Liver (tissue), 9 donors: ENCODE results near the gene TNF. TPM values are rescaled to one million over a fixed set of nuclear protein-coding genes. Genes with fewer than 3 reads are reported as not detected.

ENCODE experiments used
- DNase-seq: peaks from one replicate; pipeline ENCODE4 v3.0.0-alpha.2; 2017; ENCODE audit warnings: low spot score
- H3K27ac ChIP-seq, 2 donors: one replicate each; pipeline ENCODE4 v1.7.0; 2013; ENCODE audit warnings: inconsistent platforms in 2 of 2, low read length in 2 of 2, control low read depth in 1 of 2, low read depth in 1 of 2, mild to moderate bottlenecking in 1 of 2
- H3K27me3 ChIP-seq, 4 donors: one replicate each; pipeline versions ENCODE4 v1.6.1 to v1.7.0; 2013; ENCODE audit warnings: low read length in 3 of 4, inconsistent platforms in 1 of 4, mild to moderate bottlenecking in 1 of 4, moderate library complexity in 1 of 4; ENCODE audit not compliant: control insufficient read depth in 4 of 4, insufficient read depth in 4 of 4
- H3K36me3 ChIP-seq, 4 donors: one replicate each; pipeline versions ENCODE4 v1.6.1 to v1.7.0; 2013; ENCODE audit warnings: low read length in 3 of 4, mild to moderate bottlenecking in 3 of 4, low read depth in 1 of 4, moderate library complexity in 1 of 4; ENCODE audit not compliant: control insufficient read depth in 4 of 4, insufficient read depth in 3 of 4
- H3K4me1 ChIP-seq, 4 donors: one replicate each; pipeline versions ENCODE4 v1.6.1 to v1.7.0; 2013; ENCODE audit warnings: low read length in 3 of 4, mild to moderate bottlenecking in 3 of 4, moderate library complexity in 1 of 4; ENCODE audit not compliant: control insufficient read depth in 4 of 4, insufficient read depth in 4 of 4
- H3K4me3 ChIP-seq, 3 donors: one replicate each; pipeline versions ENCODE4 v1.6.1 to v1.7.0; 2013; ENCODE audit warnings: low read length in 3 of 3, control low read depth in 1 of 3, low read depth in 1 of 3, mild to moderate bottlenecking in 1 of 3
- H3K9ac ChIP-seq, 2 donors: one replicate each; pipeline ENCODE4 v1.7.0; 2013; ENCODE audit warnings: low read length in 2 of 2, mild to moderate bottlenecking in 2 of 2, moderate library complexity in 2 of 2, control low read depth in 1 of 2, low read depth in 1 of 2
- H3K9me3 ChIP-seq, 4 donors: one replicate each; pipeline versions ENCODE4 v1.6.1 to v1.7.0; 2013; ENCODE audit warnings: low read length in 3 of 4; ENCODE audit not compliant: control insufficient read depth in 4 of 4
- EGR1 ChIP-seq, 2 donors: IDR thresholded peaks; 2 replicates each; pipeline ENCODE4 v1.6.1; 2016 to 2018; ENCODE audit warnings: antibody characterized with exemption in 2 of 2, low read depth in 2 of 2
- FOXA1 ChIP-seq: IDR thresholded peaks from 2 replicates; pipeline ENCODE4 v1.6.1; 2016; ENCODE audit warnings: antibody characterized with exemption
- FOXA2 ChIP-seq: IDR thresholded peaks from 2 replicates; pipeline ENCODE4 v1.6.1; 2016; ENCODE audit warnings: antibody characterized with exemption
- GABPA ChIP-seq, 2 donors: IDR thresholded peaks in 1 of 2; conservative IDR thresholded peaks in 1 of 2; 2 replicates each; pipeline ENCODE4 v1.6.1; 2016; ENCODE audit warnings: antibody characterized with exemption in 2 of 2, mild to moderate bottlenecking in 1 of 2, moderate library complexity in 1 of 2
- HNF4A ChIP-seq, 2 donors: conservative IDR thresholded peaks; 2 replicates each; pipeline ENCODE4 v1.6.1; 2016; ENCODE audit warnings: antibody characterized with exemption in 2 of 2, mild to moderate bottlenecking in 2 of 2
- HNF4G ChIP-seq: IDR thresholded peaks from 2 replicates; pipeline ENCODE4 v1.6.1; 2016; ENCODE audit warnings: antibody characterized with exemption
- JUND ChIP-seq, 2 donors: IDR thresholded peaks; 2 replicates each; pipeline ENCODE4 v1.6.1; 2016; ENCODE audit warnings: antibody characterized with exemption in 2 of 2
- NR2F2 ChIP-seq: IDR thresholded peaks from 2 replicates; pipeline ENCODE4 v1.6.1; 2016; ENCODE audit warnings: antibody characterized with exemption
- RAD21 ChIP-seq, 2 donors: IDR thresholded peaks; 2 replicates each; pipeline ENCODE4 v1.6.1; 2016; ENCODE audit warnings: antibody characterized with exemption in 2 of 2, mild to moderate bottlenecking in 2 of 2
- RXRA ChIP-seq, 2 donors: IDR thresholded peaks; 2 replicates each; pipeline ENCODE4 v1.6.1; 2017 to 2018; ENCODE audit warnings: antibody characterized with exemption in 2 of 2, mild to moderate bottlenecking in 1 of 2
- SP1 ChIP-seq: IDR thresholded peaks from 2 replicates; pipeline ENCODE4 v1.6.1; 2018; ENCODE audit warnings: antibody characterized with exemption, mild to moderate bottlenecking
- TAF1 ChIP-seq: conservative IDR thresholded peaks from 2 replicates; pipeline ENCODE4 v1.6.1; 2016; ENCODE audit warnings: antibody characterized with exemption, mild to moderate bottlenecking
- YY1 ChIP-seq: IDR thresholded peaks from 2 replicates; pipeline ENCODE4 v1.6.1; 2016; ENCODE audit warnings: antibody characterized with exemption, mild to moderate bottlenecking
- WGBS: extraction: QIAGEN DNeasy Blood & Tissue Kit; methylation state at CpG from one replicate; pipeline ENCODE4 v1.1.7; 2013; 5-methylcytosine and 5-hydroxymethylcytosine counted together
- polyA plus RNA-seq, 2 donors: library from polyadenylated mRNA; stranded (reverse) in 1 of 2; unstranded in 1 of 2; fragments of 200-250 nt in 1 of 2; fragments of >200 nt in 1 of 2; fragmentation: Nextera tagmentation in 1 of 2; extraction: Ambion mirVana in 1 of 2; gene quantifications; one replicate each; pipeline versions ENCODE4 v1.2.1 to v1.2.3, GENCODE V29; 2013 to 2015
- total RNA-seq, 2 donors: library from RNA; depleted of rRNA; stranded (reverse); fragments of >200 nt; gene quantifications; one replicate each; pipeline ENCODE4 v1.2.3, GENCODE V29; 2014
- TF ChIP-seq, protein P1 (sequence below): fragments of 150-350 bp; IDR thresholded peaks from 2 replicates; pipeline ENCODE4 v1.5.1; 2017; ENCODE audit warnings: improper control_type of control experiment, low read depth, low read length; ENCODE audit not compliant: missing input control
- TF ChIP-seq, protein P2 (sequence below): IDR thresholded peaks from 2 replicates; pipeline ENCODE4 v1.6.1; 2016; ENCODE audit warnings: antibody characterized with exemption
- TF ChIP-seq, protein P3 (sequence below): IDR thresholded peaks from 2 replicates; pipeline ENCODE4 v1.6.1; 2016; ENCODE audit warnings: antibody characterized with exemption
- TF ChIP-seq, protein P4 (sequence below): IDR thresholded peaks from 2 replicates; pipeline ENCODE4 v1.6.1; 2016; ENCODE audit warnings: antibody characterized with exemption, mild to moderate bottlenecking
- TF ChIP-seq, protein P5 (sequence below): IDR thresholded peaks from 2 replicates; pipeline ENCODE4 v1.6.1; 2016; ENCODE audit warnings: antibody characterized with exemption
- donor health status: healthy.
- donor health status: healthy.
- donor health status: healthy.
- donor health status: healthy.
- donor health status: healthy.

Gene TNF
- total and polyA plus RNA-seq, 4 donors, result 0.06 to 0.42 (median 0.19) TPM; not detected in 1

DNA sequence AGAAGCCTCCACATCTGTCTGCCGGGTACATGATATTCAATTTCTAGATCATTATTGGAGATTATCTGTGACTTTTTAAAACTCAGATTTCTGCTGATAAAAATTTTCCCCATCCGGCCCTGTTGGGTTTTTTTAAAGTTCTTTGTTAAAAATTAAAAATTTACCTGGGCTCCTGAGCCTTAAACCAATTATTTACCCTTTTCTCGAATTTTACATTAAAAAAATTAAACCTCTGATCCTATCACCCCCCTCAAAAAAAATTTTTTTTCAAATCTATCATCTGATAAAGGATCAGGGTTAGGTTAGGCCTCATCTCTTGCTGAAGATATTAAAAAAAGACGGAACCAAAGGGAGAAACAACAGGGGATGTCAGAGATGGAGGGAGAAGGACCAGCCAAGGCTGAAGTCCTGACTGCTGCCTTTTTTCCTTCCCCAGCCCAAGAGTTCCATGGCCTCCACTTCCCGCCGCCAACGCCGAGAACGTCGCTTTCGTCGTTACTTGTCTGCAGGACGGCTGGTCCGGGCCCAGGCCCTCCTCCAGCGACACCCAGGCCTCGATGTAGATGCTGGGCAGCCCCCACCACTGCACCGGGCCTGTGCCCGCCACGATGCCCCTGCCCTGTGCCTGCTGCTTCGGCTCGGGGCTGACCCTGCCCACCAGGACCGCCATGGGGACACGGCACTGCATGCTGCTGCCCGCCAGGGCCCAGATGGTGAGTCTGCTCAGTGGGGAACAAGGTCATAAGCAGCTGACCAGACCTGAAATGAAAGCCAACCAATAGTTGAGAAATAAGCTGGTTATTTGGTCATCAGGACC lies 27.4 kb upstream of the TNF start:
- no peaks in the 10 kb centered on the region for H3K27me3 ChIP-seq
- no peak for DNase-seq
- H3K36me3 ChIP-seq, result peaks cover 0 to 13% (median 10%) of the 10 kb centered on the region in 4 donors
- H3K9me3 ChIP-seq, result no peaks in the 10 kb centered on the region
- WGBS, result 79% methylated on average over 24 of the region's 24 CpGs
- H3K4me3 ChIP-seq, result peak overlapping the region; percentile 15 to 78 (median 56)
- peak overlapping the region; percentile 52 to 84 for H3K27ac ChIP-seq
- TF ChIP-seq TAF1, result no peak
- TF ChIP-seq FOXA1, result no peak
- TF ChIP-seq, protein P1, sequence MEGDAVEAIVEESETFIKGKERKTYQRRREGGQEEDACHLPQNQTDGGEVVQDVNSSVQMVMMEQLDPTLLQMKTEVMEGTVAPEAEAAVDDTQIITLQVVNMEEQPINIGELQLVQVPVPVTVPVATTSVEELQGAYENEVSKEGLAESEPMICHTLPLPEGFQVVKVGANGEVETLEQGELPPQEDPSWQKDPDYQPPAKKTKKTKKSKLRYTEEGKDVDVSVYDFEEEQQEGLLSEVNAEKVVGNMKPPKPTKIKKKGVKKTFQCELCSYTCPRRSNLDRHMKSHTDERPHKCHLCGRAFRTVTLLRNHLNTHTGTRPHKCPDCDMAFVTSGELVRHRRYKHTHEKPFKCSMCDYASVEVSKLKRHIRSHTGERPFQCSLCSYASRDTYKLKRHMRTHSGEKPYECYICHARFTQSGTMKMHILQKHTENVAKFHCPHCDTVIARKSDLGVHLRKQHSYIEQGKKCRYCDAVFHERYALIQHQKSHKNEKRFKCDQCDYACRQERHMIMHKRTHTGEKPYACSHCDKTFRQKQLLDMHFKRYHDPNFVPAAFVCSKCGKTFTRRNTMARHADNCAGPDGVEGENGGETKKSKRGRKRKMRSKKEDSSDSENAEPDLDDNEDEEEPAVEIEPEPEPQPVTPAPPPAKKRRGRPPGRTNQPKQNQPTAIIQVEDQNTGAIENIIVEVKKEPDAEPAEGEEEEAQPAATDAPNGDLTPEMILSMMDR, result no peak
- TF ChIP-seq RXRA (IDR thresholded peaks at IDR 0.05), result no peak
- no peak for TF ChIP-seq GABPA (IDR thresholded peaks at IDR 0.05 in 1 of 2, conservative IDR thresholded peaks at IDR 0.05 in 1 of 2)
- TF ChIP-seq, protein P2, sequence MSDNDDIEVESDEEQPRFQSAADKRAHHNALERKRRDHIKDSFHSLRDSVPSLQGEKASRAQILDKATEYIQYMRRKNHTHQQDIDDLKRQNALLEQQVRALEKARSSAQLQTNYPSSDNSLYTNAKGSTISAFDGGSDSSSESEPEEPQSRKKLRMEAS, result no peak
- TF ChIP-seq, protein P3, sequence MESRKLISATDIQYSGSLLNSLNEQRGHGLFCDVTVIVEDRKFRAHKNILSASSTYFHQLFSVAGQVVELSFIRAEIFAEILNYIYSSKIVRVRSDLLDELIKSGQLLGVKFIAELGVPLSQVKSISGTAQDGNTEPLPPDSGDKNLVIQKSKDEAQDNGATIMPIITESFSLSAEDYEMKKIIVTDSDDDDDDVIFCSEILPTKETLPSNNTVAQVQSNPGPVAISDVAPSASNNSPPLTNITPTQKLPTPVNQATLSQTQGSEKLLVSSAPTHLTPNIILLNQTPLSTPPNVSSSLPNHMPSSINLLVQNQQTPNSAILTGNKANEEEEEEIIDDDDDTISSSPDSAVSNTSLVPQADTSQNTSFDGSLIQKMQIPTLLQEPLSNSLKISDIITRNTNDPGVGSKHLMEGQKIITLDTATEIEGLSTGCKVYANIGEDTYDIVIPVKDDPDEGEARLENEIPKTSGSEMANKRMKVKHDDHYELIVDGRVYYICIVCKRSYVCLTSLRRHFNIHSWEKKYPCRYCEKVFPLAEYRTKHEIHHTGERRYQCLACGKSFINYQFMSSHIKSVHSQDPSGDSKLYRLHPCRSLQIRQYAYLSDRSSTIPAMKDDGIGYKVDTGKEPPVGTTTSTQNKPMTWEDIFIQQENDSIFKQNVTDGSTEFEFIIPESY, result no peak
- no peak for TF ChIP-seq YY1
- TF ChIP-seq JUND (IDR thresholded peaks at IDR 0.05), result no peak
- TF ChIP-seq SP1, result no peak
- no peak for TF ChIP-seq FOXA2
- no peak for TF ChIP-seq HNF4A (conservative IDR thresholded peaks at IDR 0.05)
- TF ChIP-seq RAD21 (IDR thresholded peaks at IDR 0.05), result no peak
- TF ChIP-seq, protein P4, sequence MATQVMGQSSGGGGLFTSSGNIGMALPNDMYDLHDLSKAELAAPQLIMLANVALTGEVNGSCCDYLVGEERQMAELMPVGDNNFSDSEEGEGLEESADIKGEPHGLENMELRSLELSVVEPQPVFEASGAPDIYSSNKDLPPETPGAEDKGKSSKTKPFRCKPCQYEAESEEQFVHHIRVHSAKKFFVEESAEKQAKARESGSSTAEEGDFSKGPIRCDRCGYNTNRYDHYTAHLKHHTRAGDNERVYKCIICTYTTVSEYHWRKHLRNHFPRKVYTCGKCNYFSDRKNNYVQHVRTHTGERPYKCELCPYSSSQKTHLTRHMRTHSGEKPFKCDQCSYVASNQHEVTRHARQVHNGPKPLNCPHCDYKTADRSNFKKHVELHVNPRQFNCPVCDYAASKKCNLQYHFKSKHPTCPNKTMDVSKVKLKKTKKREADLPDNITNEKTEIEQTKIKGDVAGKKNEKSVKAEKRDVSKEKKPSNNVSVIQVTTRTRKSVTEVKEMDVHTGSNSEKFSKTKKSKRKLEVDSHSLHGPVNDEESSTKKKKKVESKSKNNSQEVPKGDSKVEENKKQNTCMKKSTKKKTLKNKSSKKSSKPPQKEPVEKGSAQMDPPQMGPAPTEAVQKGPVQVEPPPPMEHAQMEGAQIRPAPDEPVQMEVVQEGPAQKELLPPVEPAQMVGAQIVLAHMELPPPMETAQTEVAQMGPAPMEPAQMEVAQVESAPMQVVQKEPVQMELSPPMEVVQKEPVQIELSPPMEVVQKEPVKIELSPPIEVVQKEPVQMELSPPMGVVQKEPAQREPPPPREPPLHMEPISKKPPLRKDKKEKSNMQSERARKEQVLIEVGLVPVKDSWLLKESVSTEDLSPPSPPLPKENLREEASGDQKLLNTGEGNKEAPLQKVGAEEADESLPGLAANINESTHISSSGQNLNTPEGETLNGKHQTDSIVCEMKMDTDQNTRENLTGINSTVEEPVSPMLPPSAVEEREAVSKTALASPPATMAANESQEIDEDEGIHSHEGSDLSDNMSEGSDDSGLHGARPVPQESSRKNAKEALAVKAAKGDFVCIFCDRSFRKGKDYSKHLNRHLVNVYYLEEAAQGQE, result no peak
- TF ChIP-seq HNF4G, result no peak
- TF ChIP-seq, protein P5, sequence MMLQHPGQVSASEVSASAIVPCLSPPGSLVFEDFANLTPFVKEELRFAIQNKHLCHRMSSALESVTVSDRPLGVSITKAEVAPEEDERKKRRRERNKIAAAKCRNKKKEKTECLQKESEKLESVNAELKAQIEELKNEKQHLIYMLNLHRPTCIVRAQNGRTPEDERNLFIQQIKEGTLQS, result no peak
- TF ChIP-seq EGR1 (IDR thresholded peaks at IDR 0.05; ENCODE audit: low read depth in 2 of 2), result no peak
- no peak for TF ChIP-seq NR2F2
- peaks cover 5 to 23% (median 15%) of the 10 kb centered on the region in 4 donors for H3K4me1 ChIP-seq
- H3K9ac ChIP-seq, result peak overlapping the region; percentile 36 to 97
